SK-N-SH (cell line): ENCODE data around the gene TEKTIP1. TPM values are rescaled to one million over a fixed set of nuclear protein-coding genes. Genes with fewer than 3 reads are reported as not detected.

Source experiments
- CTCF ChIA-PET: fragments of 300-600, 350-600 bp; formaldehyde crosslinking; extraction: SDS; loops from one replicate; lab custom pipeline; 2021; lab: Yijun Ruan, JAX
- POLR2A ChIA-PET: fragments of 350-600 bp; sonication (Branson Sonifier 250); formaldehyde crosslinking; extraction: SDS; loops from one replicate; lab custom pipeline; 2020; ENCODE audit warnings: antibody characterized with exemption, inconsistent platforms; lab: Yijun Ruan, JAX
- DNase-seq: peaks from one replicate; pipeline ENCODE4 v3.0.0; 2012
- H2AFZ ChIP-seq: fragments of 200-600 bp; sonication (generic); 2 replicates; pipeline ENCODE4 v1.8.1; 2016; ENCODE audit warnings: antibody characterized with exemption, mild to moderate bottlenecking, low read depth
- H3F3A ChIP-seq: fragments of 200-600 bp; sonication (generic); replicated peaks from 2 replicates; pipeline ENCODE3; 2016; ENCODE audit warnings: antibody characterized with exemption, mild to moderate bottlenecking; ENCODE audit not compliant: insufficient read depth
- H3K27ac ChIP-seq, 2 experiments: fragments of 200-500 bp in 1 of 2; fragments of 200-600 bp in 1 of 2; sonication (Bioruptor generic) in 1 of 2; sonication (generic), shearing (Covaris generic) in 1 of 2; 2 replicates each; pipeline versions ENCODE4 v1.5.1 to v1.6.1; 2014 to 2016; ENCODE audit warnings: low read depth in 2 of 2, inconsistent platforms in 1 of 2, low read length in 1 of 2, mild to moderate bottlenecking in 1 of 2, mixed read lengths in 1 of 2
- H3K27me3 ChIP-seq: fragments of 200-600 bp; sonication (generic), shearing (Covaris generic); 2 replicates; pipeline ENCODE4 v1.6.1; 2016; ENCODE audit warnings: mixed run types; ENCODE audit not compliant: insufficient read depth
- H3K36me3 ChIP-seq, 2 experiments: fragments of 200-500 bp in 1 of 2; fragments of 200-600 bp in 1 of 2; sonication (Bioruptor generic) in 1 of 2; sonication (generic) in 1 of 2; replicated peaks in 1 of 2; 2 replicates each; pipeline versions ENCODE3 to v1.5.1; 2014 to 2016; ENCODE audit warnings: low read length in 1 of 2, mild to moderate bottlenecking in 1 of 2; ENCODE audit not compliant: insufficient read depth in 2 of 2, control insufficient read depth in 1 of 2
- H3K4me1 ChIP-seq, 2 experiments: fragments of 200-500 bp in 1 of 2; fragments of 200-600 bp in 1 of 2; sonication (Bioruptor generic) in 1 of 2; sonication (generic), shearing (Covaris generic) in 1 of 2; 2 replicates each; pipeline versions ENCODE4 v1.5.1 to v1.6.1; 2014 to 2016; ENCODE audit warnings: low read depth in 1 of 2, low read length in 1 of 2, mixed run types in 1 of 2; ENCODE audit not compliant: insufficient read depth in 2 of 2, control insufficient read depth in 1 of 2
- H3K4me2 ChIP-seq: fragments of 200-600 bp; sonication (generic), shearing (Covaris generic); 2 replicates; pipeline ENCODE4 v1.6.1; 2017; ENCODE audit warnings: mixed run types
- H3K4me3 ChIP-seq, 2 experiments: fragments of 200-500 bp in 1 of 2; fragments of 200-600 bp in 1 of 2; sonication (Bioruptor generic) in 1 of 2; sonication (generic), shearing (Covaris generic) in 1 of 2; 2 replicates each; pipeline versions ENCODE4 v1.5.1 to v1.8.1; 2014 to 2016; ENCODE audit warnings: low read depth in 2 of 2, inconsistent platforms in 1 of 2, low read length in 1 of 2, mild to moderate bottlenecking in 1 of 2, mixed read lengths in 1 of 2, moderate library complexity in 1 of 2
- H3K79me2 ChIP-seq: fragments of 200-600 bp; sonication (generic); 2 replicates; pipeline ENCODE4 v1.8.1; 2017; ENCODE audit warnings: mild to moderate bottlenecking; ENCODE audit not compliant: insufficient read depth
- H3K9ac ChIP-seq: fragments of 200-600 bp; sonication (generic); 2 replicates; pipeline ENCODE4 v1.6.1; 2017; ENCODE audit warnings: mixed run types
- H3K9me2 ChIP-seq: fragments of 200-600 bp; sonication (generic); 2 replicates; pipeline ENCODE4 v1.6.1; 2017; ENCODE audit warnings: mixed run types
- H3K9me3 ChIP-seq: fragments of 200-600 bp; sonication (generic); 2 replicates; pipeline ENCODE4 v1.6.1; 2017; ENCODE audit warnings: mixed run types, mild to moderate bottlenecking, moderate library complexity
- H4K20me1 ChIP-seq: fragments of 200-600 bp; sonication (generic); 2 replicates; pipeline ENCODE4 v1.6.1; 2017; ENCODE audit warnings: mild to moderate bottlenecking, mixed run types; ENCODE audit not compliant: insufficient read depth
- GATA2 ChIP-seq: sonication (generic); formaldehyde crosslinking; IDR thresholded peaks from 2 replicates; pipeline ENCODE4 v1.5.0; 2020; ENCODE audit warnings: mild to moderate bottlenecking, missing genetic modification reagents
- MXI1 ChIP-seq: IDR thresholded peaks from 2 replicates; pipeline ENCODE4 v1.6.1; 2012; ENCODE audit warnings: mild to moderate bottlenecking, low read depth, low read length, improper control_type of control experiment
- POLR2AphosphoS5 ChIP-seq: IDR thresholded peaks from 2 replicates; pipeline ENCODE4 v1.6.1; 2012; ENCODE audit warnings: low read depth, low read length
- SMC3 ChIP-seq: IDR thresholded peaks from 2 replicates; pipeline ENCODE4 v1.6.1; 2012; ENCODE audit warnings: low read depth, low read length, improper control_type of control experiment
- YY1 ChIP-seq: IDR thresholded peaks from 2 replicates; pipeline ENCODE4 v1.4.0; 2012; ENCODE audit warnings: low read depth, mild to moderate bottlenecking
- WGBS: methylation state at CpG from one replicate; pipeline ENCODE4 v1.1.6; 2017; ENCODE audit warnings: low lambda C conversion rate; 5-methylcytosine and 5-hydroxymethylcytosine counted together
- polyA plus RNA-seq, 3 experiments: library from polyadenylated mRNA; depleted of rRNA; stranded (reverse); fragments of >200 nt; gene quantifications; 2 replicates each; pipeline ENCODE4 v1.2.3, GENCODE V29; 2012
- TF ChIP-seq, protein P1 (sequence below): IDR thresholded peaks from 2 replicates; pipeline ENCODE4 v1.6.1; 2012; ENCODE audit warnings: mild to moderate bottlenecking, low read depth, low read length, moderate library complexity

TEKTIP1 gene
- polyA plus RNA-seq, 1 of the 3 experiments (the other 2 are of a cell fraction): 0.12 TPM

DNA sequence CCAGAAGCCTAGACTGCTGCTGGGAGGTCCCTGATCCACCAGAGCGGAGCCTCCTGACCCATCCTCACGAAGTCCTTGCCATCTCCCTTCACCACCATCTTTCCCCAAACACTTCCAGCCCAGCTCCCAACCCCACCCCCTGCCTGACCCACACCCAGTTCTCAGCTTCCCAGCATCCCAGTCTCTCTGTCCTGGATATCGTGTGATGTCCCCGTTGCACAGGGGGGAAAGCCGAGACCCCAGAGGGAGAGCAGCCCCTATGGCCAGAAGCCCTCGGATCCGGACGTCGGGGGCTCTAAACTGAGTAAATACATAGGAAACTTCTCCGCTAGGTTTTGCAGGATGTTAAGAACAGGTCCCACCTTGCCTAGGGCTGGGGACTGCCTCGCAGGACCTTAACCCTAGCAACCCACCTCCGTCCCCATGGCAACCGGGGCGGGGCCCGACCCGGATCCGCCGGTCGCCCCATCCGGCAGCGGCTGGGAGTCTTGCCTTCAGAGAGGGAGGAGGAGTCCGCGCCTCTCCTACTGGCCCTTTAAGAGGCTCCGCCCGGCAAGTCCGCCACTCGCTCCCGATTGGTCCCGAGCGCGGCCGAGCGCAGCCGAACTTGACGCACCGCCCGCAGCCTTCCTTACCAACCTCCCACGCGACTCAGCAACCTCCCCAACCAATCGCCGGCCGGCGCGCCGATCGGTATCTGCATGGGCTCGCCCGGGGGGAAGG is 33.3 kb downstream of the TEKTIP1 start (continued):
- peak; percentile 79 for TF ChIP-seq MXI1

- H3K36me3 ChIP-seq: peaks cover 6 to 10% of the 10 kb centered on the region in 2 experiments
- TF ChIP-seq SMC3: no peak
- TF ChIP-seq POLR2AphosphoS5: 0 out of 2 replicates have a peak, but pooled peaks have one; percentile 32
- H3K4me1 ChIP-seq: peaks cover 0 to 5% of the 10 kb centered on the region in 2 experiments; a peak in 1 of 4 replicates
- no peaks in the 10 kb centered on the region for H3K27me3 ChIP-seq
- H2AFZ ChIP-seq: peak within 1 kb of the TSS; percentile 99
- 7% methylated on average over 9 of the region's 30 CpGs for WGBS
- H3K9me3 ChIP-seq: no peaks in the 10 kb centered on the region
- peaks cover 4% of the 10 kb centered on the region; the same call in 1 of the 2 replicates for H4K20me1 ChIP-seq
- no peaks in the 10 kb centered on the region for H3K9me2 ChIP-seq
- DNase-seq: no peak
- POLR2A ChIA-PET: no interaction called here
- H3K27ac ChIP-seq: peak within 1 kb of the TSS; percentile 67 to 72; a peak in 3 of 4 replicates
- H3F3A ChIP-seq: peaks cover 13% of the 10 kb centered on the region
- CTCF ChIA-PET: interaction anchor here (5.8 kb wide), 1 partner anchor 13 kb away, joined by 38 read pairs; the partner anchor contains the start of gene GIPC3
- H3K4me3 ChIP-seq: peak within 1 kb of the TSS; percentile 91 to 92
- peak within 1 kb of the TSS; percentile 100 for H3K4me2 ChIP-seq
- peaks cover 9% of the 10 kb centered on the region for H3K79me2 ChIP-seq
- peak within 1 kb of the TSS; percentile 92 for H3K9ac ChIP-seq
These were observed 33.8 kb downstream of the TEKTIP1 start, which contains the start of gene HMG20B for GRCh38 chr19:3572855-3573161. TSS of gene HMG20B (plus strand) at chr19:3572944. CDS start at chr19:3573310, 366 bp downstream.

DNA sequence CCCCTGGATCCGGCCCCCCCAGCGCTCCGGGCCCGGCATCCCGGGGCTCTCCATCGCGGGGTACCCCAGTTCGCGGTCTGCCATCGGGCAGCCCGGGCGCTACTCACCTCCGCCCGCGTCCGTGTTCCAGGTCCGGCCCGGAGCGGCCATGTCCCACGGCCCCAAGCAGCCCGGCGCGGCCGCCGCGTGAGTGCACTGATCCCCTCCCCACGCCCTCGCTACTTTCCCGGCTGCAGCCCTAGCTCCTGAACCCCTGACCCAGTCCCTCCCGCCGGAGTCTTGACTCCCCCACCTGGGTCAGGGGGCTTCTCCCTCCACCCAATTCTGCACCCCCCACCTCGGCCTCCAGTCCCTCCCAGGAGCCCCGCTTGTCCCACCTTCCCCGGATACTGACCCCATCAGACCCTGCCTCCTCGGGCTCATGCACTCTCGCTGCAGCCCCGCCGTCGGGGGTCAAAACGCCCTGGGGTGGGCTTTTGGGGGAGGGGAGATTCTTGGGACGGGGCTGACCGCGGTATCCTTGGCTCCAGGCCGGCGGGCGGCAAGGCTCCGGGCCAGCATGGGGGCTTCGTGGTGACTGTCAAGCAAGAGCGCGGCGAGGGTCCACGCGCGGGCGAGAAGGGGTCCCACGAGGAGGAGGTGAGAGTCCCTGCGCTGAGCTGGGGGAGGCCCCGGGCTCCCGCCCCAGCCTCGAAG is 34.3 kb downstream of the TEKTIP1 start:
- no peak for TF ChIP-seq GATA2 (CRISPR knock-in tag)
- TF ChIP-seq, protein P1, sequence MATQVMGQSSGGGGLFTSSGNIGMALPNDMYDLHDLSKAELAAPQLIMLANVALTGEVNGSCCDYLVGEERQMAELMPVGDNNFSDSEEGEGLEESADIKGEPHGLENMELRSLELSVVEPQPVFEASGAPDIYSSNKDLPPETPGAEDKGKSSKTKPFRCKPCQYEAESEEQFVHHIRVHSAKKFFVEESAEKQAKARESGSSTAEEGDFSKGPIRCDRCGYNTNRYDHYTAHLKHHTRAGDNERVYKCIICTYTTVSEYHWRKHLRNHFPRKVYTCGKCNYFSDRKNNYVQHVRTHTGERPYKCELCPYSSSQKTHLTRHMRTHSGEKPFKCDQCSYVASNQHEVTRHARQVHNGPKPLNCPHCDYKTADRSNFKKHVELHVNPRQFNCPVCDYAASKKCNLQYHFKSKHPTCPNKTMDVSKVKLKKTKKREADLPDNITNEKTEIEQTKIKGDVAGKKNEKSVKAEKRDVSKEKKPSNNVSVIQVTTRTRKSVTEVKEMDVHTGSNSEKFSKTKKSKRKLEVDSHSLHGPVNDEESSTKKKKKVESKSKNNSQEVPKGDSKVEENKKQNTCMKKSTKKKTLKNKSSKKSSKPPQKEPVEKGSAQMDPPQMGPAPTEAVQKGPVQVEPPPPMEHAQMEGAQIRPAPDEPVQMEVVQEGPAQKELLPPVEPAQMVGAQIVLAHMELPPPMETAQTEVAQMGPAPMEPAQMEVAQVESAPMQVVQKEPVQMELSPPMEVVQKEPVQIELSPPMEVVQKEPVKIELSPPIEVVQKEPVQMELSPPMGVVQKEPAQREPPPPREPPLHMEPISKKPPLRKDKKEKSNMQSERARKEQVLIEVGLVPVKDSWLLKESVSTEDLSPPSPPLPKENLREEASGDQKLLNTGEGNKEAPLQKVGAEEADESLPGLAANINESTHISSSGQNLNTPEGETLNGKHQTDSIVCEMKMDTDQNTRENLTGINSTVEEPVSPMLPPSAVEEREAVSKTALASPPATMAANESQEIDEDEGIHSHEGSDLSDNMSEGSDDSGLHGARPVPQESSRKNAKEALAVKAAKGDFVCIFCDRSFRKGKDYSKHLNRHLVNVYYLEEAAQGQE: no peak
- TF ChIP-seq YY1: peak; percentile 59; the same call in 1 of the 2 replicates
- peak overlapping the region; percentile 100 for H3K4me2 ChIP-seq
- ChIA-PET POLR2A (interaction anchor here (0.6 to 1.0 kb wide), 2 partner anchors 16 to 625 kb away, joined by 3 to 4 read pairs; partner anchors contain the start of gene MFSD12), CTCF (interaction anchor here (2.0 to 5.8 kb wide), 2 partner anchors 12 to 28 kb away, joined by 7 to 38 read pairs; partner anchors contain the start of gene GIPC3)
- H3K79me2 ChIP-seq: peaks cover 9% of the 10 kb centered on the region
- peak overlapping the region; percentile 92 for H3K9ac ChIP-seq
- 0% methylated on average over 16 of the region's 60 CpGs for whole genome bisulfite sequencing
- H3K27me3 ChIP-seq: no peaks in the 10 kb centered on the region
- H3K9me3 ChIP-seq: no peaks in the 10 kb centered on the region
- H2AFZ ChIP-seq: no peak overlapping the region
- no peaks in the 10 kb centered on the region for H3K9me2 ChIP-seq
- peak overlapping the region; percentile 48 to 67; a peak in 3 of 4 replicates for H3K27ac ChIP-seq
- no peak for DNase-seq
- peaks cover 4% of the 10 kb centered on the region; the same call in 1 of the 2 replicates for H4K20me1 ChIP-seq
- H3K36me3 ChIP-seq: peaks cover 6 to 10% of the 10 kb centered on the region in 2 experiments
- H3K4me3 ChIP-seq: peak overlapping the region; percentile 91 to 92
- peaks cover 13% of the 10 kb centered on the region for H3F3A ChIP-seq
- peaks cover 0 to 5% of the 10 kb centered on the region in 2 experiments; a peak in 1 of 4 replicates for H3K4me1 ChIP-seq
